HG03378 (cell line): Measurements from ENCODE around the gene AP4B1.

Experiments used
- ATAC-seq: cut with Tn5 transposase; IDR thresholded peaks from one replicate; pipeline ENCODE4 v1.9.1; 2021; ENCODE audit warnings: mild to moderate bottlenecking, moderate library complexity; ENCODE audit not compliant: unreplicated experiment

AP4B1 gene

GRCh38 chr1:113895961-113896360 lies 8.6 kb downstream of the AP4B1 start:
- ATAC-seq, result no peak

DNA sequence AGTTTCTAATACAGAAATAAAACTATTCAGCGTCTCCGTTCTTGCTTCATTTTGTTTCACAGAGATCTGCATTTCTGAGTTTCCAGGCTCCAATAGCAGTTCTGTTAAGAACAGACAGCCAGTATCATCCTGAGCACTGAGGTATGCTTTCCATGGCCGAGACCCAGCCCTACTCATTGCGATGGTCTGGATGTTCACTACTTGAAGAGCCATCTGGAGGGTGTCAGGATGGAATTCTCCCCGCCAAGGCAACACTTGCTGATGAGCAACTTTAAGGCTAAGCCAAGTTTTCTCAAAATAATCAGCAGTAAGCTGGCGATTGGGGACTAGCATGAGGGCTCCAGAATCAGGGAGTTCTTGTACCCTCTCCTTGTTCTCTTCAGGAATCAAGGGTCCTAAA lies 9.5 kb downstream of the AP4B1 start:
- ATAC-seq, result no peak

DNA sequence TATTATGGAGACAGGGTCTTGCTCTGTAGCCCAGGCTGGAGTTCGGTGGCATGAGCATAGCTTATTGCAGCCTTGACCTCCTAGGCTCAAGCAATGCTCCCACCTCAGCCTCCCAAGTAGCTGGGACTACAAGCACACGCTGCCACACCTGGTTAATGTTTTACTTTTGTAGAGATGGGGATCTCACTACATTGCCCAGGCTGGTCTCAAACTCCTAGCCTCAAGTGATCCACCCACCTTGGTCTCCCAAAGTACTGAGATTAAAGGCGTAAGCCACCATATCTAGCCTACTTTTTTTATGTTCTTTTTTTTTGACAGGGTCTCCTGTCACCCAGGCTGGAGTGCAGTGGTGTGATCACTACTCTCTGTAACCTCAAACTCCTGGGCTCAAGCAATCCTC lies 11.3 kb downstream of the AP4B1 start:
- no peak for ATAC-seq

DNA sequence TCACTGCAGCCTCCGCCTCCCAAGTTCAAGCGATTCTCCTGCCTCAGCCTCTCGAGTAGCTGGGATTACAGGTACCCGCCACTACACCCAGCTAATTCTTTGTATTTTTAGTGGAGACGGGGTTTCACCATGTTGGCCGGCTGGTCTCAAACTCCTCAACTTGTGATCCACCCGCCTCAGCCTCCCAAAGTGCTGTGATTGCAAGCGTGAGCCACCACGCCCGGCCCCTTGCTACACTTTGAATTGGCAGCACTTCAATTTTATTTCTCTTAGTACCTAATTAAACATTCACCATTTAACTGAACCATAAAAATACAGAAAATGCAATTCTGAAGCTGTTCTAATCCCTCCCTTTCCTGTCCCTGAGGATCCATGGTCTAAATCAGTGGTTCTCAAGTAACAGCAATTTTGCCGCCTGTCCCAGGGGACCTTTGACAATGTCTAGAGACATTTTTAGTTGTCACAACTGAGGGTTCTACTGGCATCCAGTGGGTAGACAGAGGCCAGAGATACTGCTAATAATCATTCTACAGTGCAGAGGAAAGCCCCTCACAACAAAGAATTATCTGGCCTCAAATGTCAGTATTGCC lies 12.9 kb downstream of the AP4B1 start:
- ATAC-seq, result no peak

GRCh38 chr1:113890816-113891215 lies 13.8 kb downstream of the AP4B1 start:
- ATAC-seq, result no peak

DNA sequence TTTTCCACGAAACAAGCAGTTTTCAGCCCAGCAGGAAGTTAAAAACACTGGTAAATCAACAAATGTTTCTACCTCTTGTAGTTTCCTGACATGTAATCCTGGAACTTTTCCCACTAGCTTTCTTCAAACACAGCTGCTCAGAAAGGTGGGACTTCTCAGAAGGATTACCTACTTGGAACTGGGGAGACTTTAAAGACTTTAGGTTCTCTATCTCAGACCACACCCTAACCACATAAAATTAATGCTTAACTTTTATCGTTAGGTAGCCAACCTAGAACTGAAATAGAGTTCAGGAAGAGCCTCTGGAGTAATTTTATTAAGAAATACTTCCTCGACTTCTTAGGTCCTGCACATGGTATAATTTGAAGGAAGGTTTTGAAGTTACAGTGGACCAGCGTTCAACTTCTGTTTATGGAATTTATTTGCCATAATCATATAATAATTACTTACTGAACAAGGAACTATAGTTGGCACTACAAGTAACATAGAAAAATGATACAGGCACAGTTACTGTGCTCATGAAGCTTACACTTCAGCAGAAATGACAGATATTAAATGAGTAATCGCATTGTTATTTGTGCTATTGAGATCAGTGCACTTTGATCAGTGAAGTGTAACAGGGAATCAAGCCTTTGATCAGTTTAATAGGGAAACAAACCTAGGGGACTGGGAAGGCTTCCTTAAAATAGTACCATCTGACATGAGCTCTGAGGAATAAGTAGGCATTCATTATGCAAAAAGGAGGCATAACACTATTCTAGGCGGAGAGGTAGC lies 17.0 kb downstream of the AP4B1 start, which contains the start of gene BCL2L15:
Gene BCL2L15 (minus strand): TSS at position 180 of the 774 bp plus-strand sequence. CDS start 206 bp downstream, outside the sequence.
- ATAC-seq, result no peak

DNA sequence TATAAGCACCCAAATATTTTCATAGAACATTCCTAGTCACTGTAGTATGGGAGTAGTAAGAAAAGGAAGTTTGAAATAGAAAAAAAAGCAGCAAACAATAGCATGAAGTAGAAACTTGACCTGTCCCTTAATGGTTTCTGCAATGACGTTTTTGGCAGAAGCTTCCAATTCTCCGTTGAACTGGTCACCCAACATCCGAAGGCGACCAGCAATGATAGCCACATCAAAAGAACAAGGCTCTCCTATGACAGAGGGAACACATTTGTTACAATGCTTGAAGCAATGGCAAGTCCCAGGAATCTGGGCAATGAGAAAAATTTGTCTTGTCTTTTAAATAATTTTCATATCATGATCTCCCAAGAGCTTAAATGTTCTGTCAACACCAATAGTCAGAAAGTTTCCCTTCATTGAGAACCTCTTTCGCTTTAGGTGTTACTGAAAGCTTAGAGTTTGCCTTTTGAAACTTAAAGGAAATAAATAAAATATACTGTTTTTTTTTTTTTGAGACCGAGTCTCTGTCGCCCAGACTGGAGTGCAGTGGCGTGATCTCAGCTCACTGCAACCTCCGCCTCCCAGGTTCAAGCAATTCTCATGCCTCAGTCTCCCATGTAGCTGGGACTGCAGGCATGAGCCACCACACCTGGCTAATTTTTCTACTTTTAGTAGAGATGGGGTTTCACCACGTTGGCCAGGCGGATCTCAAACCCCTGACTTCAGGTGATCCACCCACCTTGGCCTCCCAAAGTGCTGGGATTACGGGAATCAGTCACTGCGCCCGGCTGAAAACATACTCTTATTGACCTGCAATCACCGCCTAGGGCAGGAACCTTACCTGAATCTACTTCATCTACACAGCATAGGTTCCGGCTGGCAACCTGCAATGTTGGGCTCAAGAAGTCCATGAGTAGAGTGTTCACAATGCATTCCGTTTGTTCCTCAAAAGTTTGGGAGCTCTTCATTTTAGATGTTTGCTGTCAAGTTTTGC lies 17.9 kb downstream of the AP4B1 start:
- no peak for ATAC-seq

DNA sequence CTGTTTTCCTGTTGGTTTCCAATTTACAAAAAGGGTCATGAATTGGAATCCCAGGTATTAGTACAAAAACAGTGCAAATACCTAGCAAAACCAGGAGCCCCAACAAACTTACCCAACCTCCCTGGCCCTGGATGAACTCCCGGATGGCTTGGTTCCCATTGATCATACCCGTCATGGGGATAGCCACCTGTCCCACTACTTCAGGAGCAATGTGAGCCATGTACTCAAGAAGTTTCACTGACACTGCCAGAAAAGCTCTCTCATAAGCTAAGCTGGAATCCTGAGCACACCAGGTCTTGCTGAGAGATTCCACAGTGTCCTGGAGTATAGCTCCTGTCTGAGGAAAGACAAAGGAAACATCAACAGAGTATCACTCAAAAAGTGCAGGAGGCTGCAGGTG lies 22.9 kb downstream of the AP4B1 start:
- no peak for ATAC-seq

DNA sequence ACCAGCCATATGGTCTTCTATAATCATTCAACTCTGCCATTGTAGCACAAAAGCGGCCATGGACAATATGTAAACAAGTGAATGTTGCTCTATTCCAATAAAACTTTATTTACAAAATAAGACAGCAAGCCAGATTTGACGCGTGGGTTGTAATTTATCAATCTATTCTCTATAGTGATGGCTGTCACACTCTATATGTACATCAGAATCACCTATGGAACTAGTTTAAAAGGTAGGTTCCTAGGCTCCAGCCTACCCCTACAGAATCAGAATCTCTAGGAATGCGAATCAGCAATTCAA lies 24.9 kb downstream of the AP4B1 start:
- no peak for ATAC-seq

- no peak for ATAC-seq
These were observed 28.4 kb downstream of the AP4B1 start for GRCh38 chr1:113876176-113876575.

GRCh38 chr1:113875714-113876113 lies 28.9 kb downstream of the AP4B1 start:
- peak; percentile 39 for ATAC-seq

DNA sequence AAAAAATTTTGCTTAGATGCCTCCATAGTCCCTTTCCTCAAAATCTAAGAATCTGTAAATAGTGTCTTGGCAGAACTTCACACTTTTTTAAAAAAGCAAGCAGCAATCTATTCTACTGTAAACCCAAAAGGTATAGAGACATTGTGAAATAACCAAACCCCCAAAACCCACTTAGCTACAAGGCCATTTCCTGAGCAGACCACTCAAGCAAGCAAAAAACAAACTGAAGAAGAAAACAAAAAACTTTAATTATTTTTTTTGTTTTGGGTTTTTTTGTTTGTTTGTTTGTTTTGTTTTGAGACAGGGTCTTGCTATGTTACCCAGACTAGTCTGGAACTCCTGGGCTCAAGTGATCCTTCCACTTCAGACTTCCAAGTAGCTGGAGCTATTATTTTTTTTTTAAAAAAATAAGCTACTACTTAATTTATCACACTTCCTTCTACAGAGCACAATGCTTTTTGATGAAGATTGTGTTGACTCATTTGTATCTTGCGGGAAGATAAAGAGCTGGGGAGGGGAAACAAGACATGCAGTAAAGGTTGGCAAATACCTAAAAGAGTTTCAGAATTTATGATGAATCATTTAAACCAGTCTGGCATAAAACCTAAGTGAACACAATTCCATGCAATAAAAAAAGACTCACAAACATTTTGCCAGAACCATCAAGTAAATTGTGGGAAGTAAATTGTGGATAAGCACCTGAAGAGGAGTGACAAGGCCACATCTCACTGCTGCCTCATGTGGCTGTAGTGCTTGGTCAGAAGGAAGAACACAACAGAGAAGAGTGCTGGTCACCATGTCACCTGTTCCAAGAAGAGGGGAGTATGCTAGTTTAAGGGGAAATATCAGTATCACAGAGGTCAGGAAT lies 30.4 kb downstream of the AP4B1 start:
- ATAC-seq, result no peak

DNA sequence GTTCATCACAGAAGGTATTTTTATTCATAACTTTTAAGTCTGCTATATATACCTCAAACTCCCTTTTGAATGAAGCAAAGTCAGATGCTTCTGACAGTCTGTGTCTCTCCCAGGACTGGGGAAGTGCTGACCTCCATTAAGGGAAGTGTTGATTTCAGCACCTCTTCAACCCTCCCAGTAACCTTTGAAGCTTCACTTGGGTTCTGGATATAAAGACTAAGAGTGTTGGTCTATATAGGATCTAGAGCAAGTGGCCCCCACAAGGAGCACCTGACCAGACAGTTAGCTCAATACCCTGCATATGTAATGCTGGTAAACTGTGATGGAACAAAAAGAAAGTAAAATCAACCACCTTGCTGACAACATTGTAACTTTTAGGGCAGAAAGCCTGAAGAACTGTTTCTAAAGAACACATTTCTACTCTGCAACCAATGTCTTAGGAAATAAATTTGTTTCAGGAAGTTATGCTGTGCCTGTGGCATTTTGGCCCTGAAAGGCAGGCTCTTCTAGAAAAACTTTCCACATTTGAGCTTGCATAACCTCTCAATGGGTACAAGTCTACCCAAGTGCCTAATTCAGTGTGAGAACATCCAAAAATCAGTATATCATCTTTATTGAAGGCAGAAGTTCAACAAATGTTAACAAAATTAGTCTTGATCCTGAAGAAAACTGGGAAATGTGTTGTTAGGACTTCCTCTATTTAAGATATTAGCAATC lies 32.2 kb downstream of the AP4B1 start:
- no peak for ATAC-seq

DNA sequence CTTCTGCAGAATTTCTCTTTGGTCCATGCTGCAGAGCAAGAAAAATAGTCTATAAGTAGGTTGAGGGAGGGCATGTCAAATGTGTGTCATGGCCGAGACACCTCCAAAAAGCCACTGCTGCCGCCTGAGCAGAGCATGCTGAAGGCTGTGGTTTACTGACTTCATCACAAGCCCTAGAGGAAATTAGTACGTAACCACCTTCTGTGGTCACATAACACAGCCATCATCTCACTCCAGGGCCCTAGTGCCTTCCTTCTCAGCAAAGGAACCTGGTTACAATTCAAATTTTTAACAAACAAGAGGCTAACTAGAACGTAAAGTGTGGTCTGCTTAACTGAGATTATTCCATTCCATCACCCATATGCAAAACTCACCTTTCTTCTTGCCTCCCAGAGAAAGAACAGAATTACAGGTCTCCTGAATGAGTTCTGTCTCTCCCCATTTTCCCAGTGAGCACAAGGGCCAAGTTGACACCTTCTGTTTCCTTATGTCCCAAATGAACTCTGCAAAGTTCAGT lies 32.9 kb downstream of the AP4B1 start, which contains the start of gene PTPN22:
Gene PTPN22 (minus strand): TSS at position 116 of the 517 bp plus-strand sequence.
- ATAC-seq, result peak; percentile 88

GRCh38 chr1:113870778-113871177 lies 33.8 kb downstream of the AP4B1 start:
- ATAC-seq, result no peak

GRCh38 chr1:113868387-113869083 lies 36.1 kb downstream of the AP4B1 start:
- ATAC-seq, result no peak

- no peak for ATAC-seq
These were observed 43.0 kb downstream of the AP4B1 start for GRCh38 chr1:113861641-113862040.

- ATAC-seq, result no peak
These were observed 43.7 kb downstream of the AP4B1 start for GRCh38 chr1:113860891-113861290.
